Panc1 (cell line): ENCODE results near the gene ALK. TPM values are rescaled to one million over a fixed set of nuclear protein-coding genes. Genes with fewer than 3 reads are reported as not detected.

ENCODE experiments used
- ATAC-seq: fragments of 200-7000 bp; cut with Tn5 transposase; 2 replicates; pipeline ENCODE4 v1.9.1; 2020; ENCODE audit warnings: mild to moderate bottlenecking, moderate library complexity
- BruUV-seq: library from RNA; stranded (reverse); fragments of 400-500 nt; replicated peaks from 2 replicates; lab custom pipeline; 2021; lab: Mats Ljungman, UMichigan
- CTCF ChIA-PET: fragments of 300-600 bp; sonication (Branson Sonifier 250); formaldehyde crosslinking; loops from one replicate; lab custom pipeline; 2022; ENCODE audit warnings: antibody characterized with exemption; lab: Charles Lee
- POLR2A ChIA-PET: fragments of 300-600 bp; sonication (Branson Sonifier 250); formaldehyde crosslinking; loops from one replicate; lab custom pipeline; 2022; ENCODE audit warnings: antibody characterized with exemption; lab: Charles Lee
- DNase-seq: peaks from one replicate; pipeline ENCODE4 v3.0.0-alpha.2; 2010; ENCODE audit warnings: low read depth, low spot score
- H3K27ac ChIP-seq: 2 replicates; pipeline ENCODE4 v1.5.1; 2011; ENCODE audit warnings: mild to moderate bottlenecking, low read length, inconsistent platforms
- H3K27me3 ChIP-seq: fragments of 200-500 bp; sonication (Bioruptor generic); 2 replicates; pipeline ENCODE4 v1.6.0; 2014; ENCODE audit warnings: low read length, inconsistent platforms; ENCODE audit not compliant: control insufficient read depth, insufficient read depth
- H3K36me3 ChIP-seq: fragments of 200-500 bp; sonication (Bioruptor generic); 2 replicates; pipeline ENCODE4 v1.5.1; 2014; ENCODE audit warnings: inconsistent platforms, mild to moderate bottlenecking, low read length, moderate library complexity; ENCODE audit not compliant: control insufficient read depth, insufficient read depth
- H3K4me1 ChIP-seq: 2 replicates; pipeline ENCODE4 v1.5.1; 2011; ENCODE audit warnings: inconsistent platforms, mild to moderate bottlenecking, low read length, moderate library complexity; ENCODE audit not compliant: control insufficient read depth, insufficient read depth
- H3K4me3 ChIP-seq, 2 experiments: 2 replicates each; pipeline ENCODE4 v1.5.1; 2011 to 2012; ENCODE audit warnings: low read depth in 2 of 2, low read length in 2 of 2, mild to moderate bottlenecking in 2 of 2, inconsistent platforms in 1 of 2, moderate library complexity in 1 of 2
- H3K9me3 ChIP-seq: fragments of 200-500 bp; sonication (Bioruptor generic); 2 replicates; pipeline ENCODE4 v1.5.1; 2014; ENCODE audit warnings: low read depth, mild to moderate bottlenecking, inconsistent platforms, low read length, moderate library complexity; ENCODE audit not compliant: control insufficient read depth, insufficient read depth
- POLR2AphosphoS5 ChIP-seq: IDR thresholded peaks from 2 replicates; pipeline ENCODE4 v1.6.1; 2012; ENCODE audit warnings: mild to moderate bottlenecking, low read depth, low read length, moderate library complexity
- SIN3A ChIP-seq: IDR thresholded peaks from 2 replicates; pipeline ENCODE4 v1.6.1; 2012; ENCODE audit warnings: low read depth, mild to moderate bottlenecking, low read length, moderate library complexity, borderline replicate concordance; ENCODE audit not compliant: insufficient read depth
- TCF7L2 ChIP-seq: IDR thresholded peaks from 2 replicates; pipeline ENCODE4 v1.6.1; 2011; ENCODE audit warnings: mild to moderate bottlenecking, low read depth, low read length, inconsistent platforms
- in situ Hi-C: cut with HindIII; loops from 2 replicates; pipeline ENCODE4 v1.10.0; 2016; ENCODE audit warnings: low sequenced_read_pairs, low pct_unique_long_range_greater_than_20kb
- intact Hi-C: fragments of 100-400 bp; cut with micrococcal nuclease; formaldehyde crosslinking; loops from one replicate; pipeline ENCODE4 v1.10.0; 2022; ENCODE audit not compliant: unreplicated experiment
- total RNA-seq: library from RNA; stranded (reverse); gene quantifications from one replicate; pipeline ENCODE4 v1.2.1, GENCODE V29; 2021; ENCODE audit not compliant: unreplicated experiment
- TF ChIP-seq, protein P1 (sequence below): fragments of 450-650 bp; IDR thresholded peaks from 2 replicates; pipeline ENCODE4 v1.5.1; 2017; ENCODE audit warnings: mild to moderate bottlenecking
- TF ChIP-seq, protein P2 (sequence below), 2 experiments: IDR thresholded peaks; 2 replicates each; pipeline ENCODE4 v1.6.1; 2011 to 2012; ENCODE audit warnings: low read depth in 2 of 2, control low read depth in 1 of 2, low read length in 1 of 2, mild to moderate bottlenecking in 1 of 2, moderate library complexity in 1 of 2; ENCODE audit not compliant: insufficient read depth in 1 of 2

ALK gene
- total RNA-seq, 1 experiment from 2014 or later, result not detected

DNA sequence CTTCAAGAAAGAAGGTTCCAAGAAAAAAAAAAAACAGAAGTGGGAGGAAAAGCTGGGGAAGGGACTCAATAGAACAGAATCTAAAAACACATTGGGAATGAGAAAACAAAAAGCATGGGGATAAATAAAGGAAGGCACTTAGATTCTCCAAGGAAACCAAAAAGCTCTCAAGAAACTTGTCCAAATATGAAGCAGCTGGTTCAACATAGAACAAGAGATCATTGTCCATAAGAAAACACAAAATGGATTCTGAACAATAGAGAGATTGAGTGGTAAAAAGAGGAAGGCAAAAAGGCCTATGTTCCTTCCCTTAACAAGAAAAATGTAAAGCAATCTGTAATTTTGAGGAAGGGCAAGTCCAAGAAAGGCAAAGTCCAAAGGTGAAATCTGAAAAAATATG, 32.9 kb upstream of the ALK start:
- Histone ChIP-seq H3K9me3 (no peaks in the 10 kb centered on the region), H3K36me3 (no peaks in the 10 kb centered on the region), H3K4me3 (no peak overlapping the region), H3K27ac (no peak overlapping the region), H3K4me1 (no peaks in the 10 kb centered on the region), H3K27me3 (peaks cover 2% of the 10 kb centered on the region; the same call in 1 of the 2 replicates)
- in situ Hi-C loops, result no loop called here
- DNase-seq (no peak), ATAC-seq (no peak)
- POLR2A ChIA-PET, result no interaction called here
- TF ChIP-seq, protein P1, sequence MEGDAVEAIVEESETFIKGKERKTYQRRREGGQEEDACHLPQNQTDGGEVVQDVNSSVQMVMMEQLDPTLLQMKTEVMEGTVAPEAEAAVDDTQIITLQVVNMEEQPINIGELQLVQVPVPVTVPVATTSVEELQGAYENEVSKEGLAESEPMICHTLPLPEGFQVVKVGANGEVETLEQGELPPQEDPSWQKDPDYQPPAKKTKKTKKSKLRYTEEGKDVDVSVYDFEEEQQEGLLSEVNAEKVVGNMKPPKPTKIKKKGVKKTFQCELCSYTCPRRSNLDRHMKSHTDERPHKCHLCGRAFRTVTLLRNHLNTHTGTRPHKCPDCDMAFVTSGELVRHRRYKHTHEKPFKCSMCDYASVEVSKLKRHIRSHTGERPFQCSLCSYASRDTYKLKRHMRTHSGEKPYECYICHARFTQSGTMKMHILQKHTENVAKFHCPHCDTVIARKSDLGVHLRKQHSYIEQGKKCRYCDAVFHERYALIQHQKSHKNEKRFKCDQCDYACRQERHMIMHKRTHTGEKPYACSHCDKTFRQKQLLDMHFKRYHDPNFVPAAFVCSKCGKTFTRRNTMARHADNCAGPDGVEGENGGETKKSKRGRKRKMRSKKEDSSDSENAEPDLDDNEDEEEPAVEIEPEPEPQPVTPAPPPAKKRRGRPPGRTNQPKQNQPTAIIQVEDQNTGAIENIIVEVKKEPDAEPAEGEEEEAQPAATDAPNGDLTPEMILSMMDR, result no peak
- TF ChIP-seq, protein P2, sequence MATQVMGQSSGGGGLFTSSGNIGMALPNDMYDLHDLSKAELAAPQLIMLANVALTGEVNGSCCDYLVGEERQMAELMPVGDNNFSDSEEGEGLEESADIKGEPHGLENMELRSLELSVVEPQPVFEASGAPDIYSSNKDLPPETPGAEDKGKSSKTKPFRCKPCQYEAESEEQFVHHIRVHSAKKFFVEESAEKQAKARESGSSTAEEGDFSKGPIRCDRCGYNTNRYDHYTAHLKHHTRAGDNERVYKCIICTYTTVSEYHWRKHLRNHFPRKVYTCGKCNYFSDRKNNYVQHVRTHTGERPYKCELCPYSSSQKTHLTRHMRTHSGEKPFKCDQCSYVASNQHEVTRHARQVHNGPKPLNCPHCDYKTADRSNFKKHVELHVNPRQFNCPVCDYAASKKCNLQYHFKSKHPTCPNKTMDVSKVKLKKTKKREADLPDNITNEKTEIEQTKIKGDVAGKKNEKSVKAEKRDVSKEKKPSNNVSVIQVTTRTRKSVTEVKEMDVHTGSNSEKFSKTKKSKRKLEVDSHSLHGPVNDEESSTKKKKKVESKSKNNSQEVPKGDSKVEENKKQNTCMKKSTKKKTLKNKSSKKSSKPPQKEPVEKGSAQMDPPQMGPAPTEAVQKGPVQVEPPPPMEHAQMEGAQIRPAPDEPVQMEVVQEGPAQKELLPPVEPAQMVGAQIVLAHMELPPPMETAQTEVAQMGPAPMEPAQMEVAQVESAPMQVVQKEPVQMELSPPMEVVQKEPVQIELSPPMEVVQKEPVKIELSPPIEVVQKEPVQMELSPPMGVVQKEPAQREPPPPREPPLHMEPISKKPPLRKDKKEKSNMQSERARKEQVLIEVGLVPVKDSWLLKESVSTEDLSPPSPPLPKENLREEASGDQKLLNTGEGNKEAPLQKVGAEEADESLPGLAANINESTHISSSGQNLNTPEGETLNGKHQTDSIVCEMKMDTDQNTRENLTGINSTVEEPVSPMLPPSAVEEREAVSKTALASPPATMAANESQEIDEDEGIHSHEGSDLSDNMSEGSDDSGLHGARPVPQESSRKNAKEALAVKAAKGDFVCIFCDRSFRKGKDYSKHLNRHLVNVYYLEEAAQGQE (IDR thresholded peaks at IDR 0.05; ENCODE audit: insufficient read depth in 1 of 2, low read depth in 2 of 2, low read length in 1 of 2), result no peak
- TF ChIP-seq POLR2AphosphoS5, result no peak
- no peak for TF ChIP-seq SIN3A
- no peak for TF ChIP-seq TCF7L2
- intact Hi-C loops, result no loop called here
- BruUV-seq, result no TSS peak
- CTCF ChIA-PET, result no interaction called here

DNA sequence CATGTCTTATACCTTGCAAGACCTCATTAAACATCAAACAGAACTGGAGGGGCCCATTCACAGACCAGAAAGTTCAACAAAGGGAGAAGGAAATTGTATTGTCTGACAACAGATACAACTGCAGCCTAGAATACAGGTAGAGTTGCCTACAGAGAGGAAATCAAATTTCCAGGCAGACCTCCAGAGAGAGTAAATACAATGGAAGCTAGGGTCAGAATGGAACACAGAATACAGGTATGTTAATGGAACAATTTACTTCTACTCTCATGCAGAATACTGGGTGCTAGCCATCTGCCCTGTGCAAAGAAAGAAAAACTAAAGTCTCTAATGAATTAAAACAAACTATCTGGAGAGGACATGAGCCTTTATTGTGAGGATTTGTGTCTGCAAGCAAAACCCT, 31.6 kb upstream of the ALK start:
- no TSS peak for BruUV-seq
- POLR2A ChIA-PET, result no interaction called here
- Histone ChIP-seq H3K9me3 (no peaks in the 10 kb centered on the region), H3K27me3 (peaks cover 2% of the 10 kb centered on the region), H3K36me3 (no peaks in the 10 kb centered on the region), H3K4me1 (no peaks in the 10 kb centered on the region), H3K4me3 (no peak overlapping the region), H3K27ac (no peak overlapping the region)
- CTCF ChIA-PET, result no interaction called here
- intact Hi-C loops, result no loop called here
- no peak for TF ChIP-seq POLR2AphosphoS5
- TF ChIP-seq, protein P1, result no peak
- TF ChIP-seq, protein P2 (IDR thresholded peaks at IDR 0.05; ENCODE audit: insufficient read depth in 1 of 2, low read depth in 2 of 2, low read length in 1 of 2), result no peak
- TF ChIP-seq SIN3A, result no peak
- no peak for TF ChIP-seq TCF7L2
- in situ Hi-C loops, result no loop called here
- DNase-seq, result no peak
- no peak for ATAC-seq
